GM18951 (cell line): ENCODE results near the gene HSP90AB1.

Experiments
- POLR2A ChIP-seq: IDR thresholded peaks from 4 replicates; pipeline ENCODE4 v1.6.1; 2011; ENCODE audit warnings: mild to moderate bottlenecking; ENCODE audit not compliant: insufficient read length, insufficient read depth; ENCODE audit errors: extremely low read depth
- in situ Hi-C: fragments of 300-500 bp; cut with MboI; formaldehyde crosslinking; loops from one replicate; pipeline ENCODE4 v1.12.0; 2022; ENCODE audit warnings: low sequenced_read_pairs, mixed read lengths, inconsistent platforms; ENCODE audit not compliant: unreplicated experiment

The HSP90AB1 gene

DNA sequence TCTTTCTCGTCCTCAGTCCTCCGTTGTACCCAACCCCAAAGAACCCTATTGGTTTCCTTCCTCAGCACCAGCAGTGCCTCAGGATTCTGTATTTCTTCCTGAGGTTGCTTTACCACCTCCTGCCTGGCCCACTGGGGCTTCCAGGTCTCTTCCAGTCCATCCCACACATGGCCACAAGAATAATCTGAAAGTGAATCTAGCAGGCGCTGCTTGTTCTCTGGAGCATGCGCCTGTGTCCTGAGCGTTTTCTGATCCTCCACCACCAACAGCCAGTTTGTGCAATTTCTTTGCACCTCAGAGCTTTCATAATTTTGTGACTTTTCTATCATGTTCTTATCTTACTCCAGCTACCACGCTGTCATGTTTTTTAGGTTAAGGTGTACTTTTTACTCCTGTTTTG lies 11.6 kb upstream of the HSP90AB1 start:
- in situ Hi-C loops, result loop anchor here (5.0 kb wide), 1 partner anchor 63 kb away; no protein-coding TSS in a partner anchor
- no peak for TF ChIP-seq POLR2A

DNA sequence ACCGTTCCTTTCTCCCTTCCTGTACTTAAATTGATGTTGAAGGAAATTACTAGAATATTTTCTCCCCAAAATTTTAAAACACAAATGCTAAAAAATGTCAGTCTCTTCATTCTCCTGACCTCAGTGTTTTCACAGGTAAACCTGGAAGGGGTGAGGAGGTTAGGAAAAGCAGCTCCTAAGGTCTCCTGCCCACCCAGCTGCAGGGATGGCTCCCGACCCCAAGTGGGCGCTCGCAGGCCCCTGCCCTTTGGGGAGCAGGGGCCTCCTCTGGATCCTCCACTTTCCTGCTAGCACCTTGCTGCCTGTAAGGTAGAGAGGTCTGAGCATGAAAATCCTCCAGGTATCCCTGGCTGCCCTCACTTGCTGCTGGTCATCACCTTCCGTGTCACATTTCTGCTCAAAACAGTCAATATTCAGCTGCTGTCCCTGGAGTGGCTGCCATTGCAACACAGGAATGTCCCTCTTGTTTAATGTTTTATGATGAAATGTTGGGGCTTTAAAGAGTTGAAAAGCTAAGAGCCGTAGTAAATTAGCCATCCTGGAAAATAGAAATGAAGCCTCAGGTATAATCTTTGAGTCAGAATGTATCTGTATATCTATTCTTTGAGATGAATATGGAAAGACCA lies 10.9 kb upstream of the HSP90AB1 start:
- in situ Hi-C loops, result loop anchor here (5.0 kb wide), 1 partner anchor 64 kb away; no protein-coding TSS in a partner anchor
- no peak for TF ChIP-seq POLR2A

DNA sequence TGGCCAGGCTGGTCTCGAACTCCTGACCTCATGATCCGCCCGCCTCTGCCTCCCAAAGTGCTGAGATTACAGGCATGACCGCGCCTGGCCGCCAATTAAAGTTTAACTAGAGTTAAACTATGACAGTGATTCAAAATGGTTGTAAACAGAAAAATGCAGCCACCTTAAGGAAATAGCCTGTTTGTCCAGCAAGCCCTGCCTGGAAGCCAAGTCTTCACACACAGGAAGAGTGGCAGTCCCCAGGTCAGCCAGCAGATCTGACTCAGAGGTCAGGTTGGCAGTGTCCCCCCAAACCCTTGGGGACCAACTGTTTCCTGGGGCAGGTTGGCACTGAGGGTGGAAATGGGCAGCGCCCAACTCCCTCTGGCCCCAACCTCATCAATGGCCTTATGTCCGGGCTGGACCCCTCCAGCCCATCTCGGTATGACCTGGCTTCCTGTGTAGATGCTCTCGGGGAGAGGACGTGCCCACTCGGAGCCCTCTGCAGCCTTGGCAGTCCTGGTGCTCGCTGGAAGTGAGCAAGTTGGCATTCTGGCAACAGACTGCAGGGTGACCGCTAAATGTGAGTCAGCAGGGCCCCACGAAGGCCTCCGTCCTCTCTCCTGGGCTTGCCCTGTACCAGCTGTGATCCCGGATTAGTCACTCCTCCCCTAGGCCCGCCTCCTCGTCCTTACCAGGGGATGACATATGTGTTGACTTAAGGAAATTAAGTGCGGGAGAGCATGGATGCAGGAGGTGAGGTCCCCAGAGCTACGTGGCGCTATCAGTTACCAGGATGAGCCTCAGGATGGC lies 9.7 kb upstream of the HSP90AB1 start:
- in situ Hi-C loops, result loop anchor here (5.0 kb wide), 1 partner anchor 65 kb away; no protein-coding TSS in a partner anchor
- no peak for TF ChIP-seq POLR2A

DNA sequence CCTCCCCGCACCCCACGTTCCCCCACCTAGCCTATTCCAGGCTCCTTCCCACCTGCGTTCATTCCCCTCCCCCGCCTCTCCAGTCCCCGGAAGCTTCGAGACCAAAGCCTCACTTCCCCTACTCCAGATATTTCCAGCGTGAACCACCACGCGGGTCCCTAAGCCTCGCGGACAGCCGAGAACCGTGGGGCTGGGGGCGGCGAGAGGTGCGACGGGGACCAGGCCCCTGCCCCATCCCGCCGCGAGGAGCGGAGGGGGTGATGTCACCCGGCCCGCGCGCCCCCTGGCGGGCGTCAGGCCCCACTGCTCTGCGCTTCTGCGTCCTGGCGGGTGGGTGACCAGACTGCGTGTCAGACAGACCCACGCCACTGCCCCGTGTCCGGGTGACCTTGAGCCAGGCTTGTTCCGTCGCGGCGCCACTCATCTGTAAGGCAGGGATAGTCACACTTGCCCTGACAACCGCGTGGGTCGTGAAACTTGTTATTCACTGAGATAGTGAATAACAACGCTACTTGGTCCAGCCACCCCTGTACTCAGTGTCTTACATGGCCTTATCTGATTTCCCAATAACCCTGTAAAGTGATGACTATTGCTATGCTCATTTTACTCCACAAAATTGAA lies 9.0 kb upstream of the HSP90AB1 start:
- TF ChIP-seq POLR2A, result peak; percentile 55
- in situ Hi-C loops, result loop anchor here (5.0 kb wide), 1 partner anchor 66 kb away; no protein-coding TSS in a partner anchor

DNA sequence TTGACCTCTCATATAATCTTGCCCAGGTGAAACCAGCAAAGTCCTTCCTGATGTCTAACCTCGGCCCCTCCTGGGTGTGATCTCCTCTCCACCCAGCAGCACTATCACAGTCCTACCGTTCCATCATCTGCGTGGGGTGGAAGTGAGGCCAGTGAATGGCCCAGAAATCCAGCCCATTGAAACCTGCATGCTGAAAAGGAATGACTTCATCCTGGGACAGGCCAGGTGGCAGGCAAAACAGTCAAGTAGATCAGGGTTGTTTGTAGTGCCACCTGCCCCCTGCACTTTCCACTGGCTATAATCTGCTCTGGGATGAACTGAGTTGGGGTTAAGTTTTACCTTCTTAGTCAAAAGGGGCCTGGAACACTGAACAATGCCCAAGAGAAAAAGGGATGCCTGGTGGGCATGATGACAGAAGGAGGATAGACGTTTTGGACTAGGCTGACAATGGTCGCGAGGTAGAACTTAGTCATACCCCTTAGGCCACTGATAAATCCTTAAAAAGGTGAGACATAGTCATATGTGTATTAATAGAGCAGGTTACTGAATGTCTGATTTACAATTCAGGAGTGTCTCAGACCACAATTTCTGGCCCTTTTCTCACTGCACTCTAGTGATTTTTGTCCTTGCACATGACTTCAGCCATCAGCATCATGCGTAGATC lies 8.1 kb upstream of the HSP90AB1 start:
- no peak for TF ChIP-seq POLR2A
- in situ Hi-C loops, result loop anchor here (5.0 kb wide), 1 partner anchor 67 kb away; no protein-coding TSS in a partner anchor

DNA sequence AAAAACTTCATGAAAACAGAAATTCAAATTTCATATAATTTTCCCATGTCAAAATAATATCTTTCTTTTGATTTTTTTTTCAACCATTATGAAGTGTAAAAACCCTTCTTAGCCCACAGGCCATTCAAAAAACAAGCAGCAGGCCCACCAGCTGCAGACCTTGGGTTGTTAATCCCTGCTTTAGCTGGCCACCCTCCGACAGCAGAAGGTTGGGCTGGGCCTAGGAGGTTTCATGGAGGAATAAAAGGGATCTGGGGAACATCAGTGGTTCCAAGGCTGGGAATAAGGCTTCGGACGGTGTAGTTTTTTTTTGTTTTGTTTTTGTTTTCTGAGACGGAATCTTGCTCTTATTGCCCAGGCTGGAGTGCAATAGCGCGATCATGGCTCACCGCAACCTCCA lies 3.6 kb upstream of the HSP90AB1 start:
- in situ Hi-C loops, result no loop called here
- no peak for TF ChIP-seq POLR2A

DNA sequence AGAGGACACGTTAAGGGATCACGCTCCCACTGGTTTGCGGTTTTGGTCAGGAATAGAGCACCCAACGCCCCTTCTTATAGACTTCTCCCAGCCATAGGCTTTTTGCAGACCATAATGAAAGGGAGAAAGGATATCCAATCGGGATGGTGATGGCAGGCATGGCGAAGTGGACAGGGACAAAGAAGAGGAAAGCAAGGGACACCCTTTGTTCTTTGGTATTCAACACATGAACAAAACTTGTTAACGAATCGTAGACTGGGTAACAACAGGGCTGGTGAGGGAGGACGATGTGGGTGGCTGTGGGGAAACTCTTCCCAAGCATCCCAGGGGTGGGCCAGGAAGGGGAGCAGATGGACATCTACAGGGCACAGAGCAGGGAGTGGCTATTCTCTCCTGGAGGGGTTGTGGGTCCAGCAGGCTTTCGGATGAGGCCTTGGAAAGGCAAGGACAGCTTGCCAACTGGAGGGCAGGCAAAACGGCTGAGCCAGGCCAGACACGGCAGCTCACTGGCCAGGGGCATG lies 1.4 kb upstream of the HSP90AB1 start:
- in situ Hi-C loops, result no loop called here
- no peak for TF ChIP-seq POLR2A

DNA sequence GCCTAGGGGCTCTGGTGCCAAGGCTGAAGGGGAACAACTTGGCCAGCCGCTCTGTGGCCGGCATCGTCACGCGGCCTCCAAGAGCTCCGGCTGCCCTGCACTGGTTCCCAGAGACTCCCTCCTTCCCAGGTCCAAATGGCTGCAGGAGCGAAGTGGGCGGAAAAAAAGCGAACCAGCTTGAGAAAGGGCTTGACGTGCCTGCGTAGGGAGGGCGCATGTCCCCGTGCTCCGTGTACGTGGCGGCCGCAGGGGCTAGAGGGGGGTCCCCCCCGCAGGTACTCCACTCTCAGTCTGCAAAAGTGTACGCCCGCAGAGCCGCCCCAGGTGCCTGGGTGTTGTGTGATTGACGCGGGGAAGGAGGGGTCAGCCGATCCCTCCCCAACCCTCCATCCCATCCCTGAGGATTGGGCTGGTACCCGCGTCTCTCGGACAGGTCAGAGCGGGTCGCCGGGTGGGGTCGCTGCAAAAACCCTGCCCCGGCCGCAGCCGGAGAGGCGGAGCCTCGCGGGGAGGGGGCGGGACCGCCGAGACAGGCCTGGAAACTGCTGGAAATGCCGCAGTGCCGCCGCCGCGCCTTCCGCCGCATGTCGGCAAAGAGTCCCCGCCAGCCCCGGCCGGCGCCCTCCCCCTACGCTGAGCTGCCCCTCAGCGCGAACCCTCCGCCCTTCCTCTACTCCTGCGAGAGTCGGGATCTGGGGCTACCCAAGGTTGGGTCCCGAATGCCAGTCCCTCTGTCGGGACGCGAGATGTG lies 814 bp upstream of the HSP90AB1 start:
- in situ Hi-C loops, result no loop called here
- TF ChIP-seq POLR2A, result peak; percentile 50

DNA sequence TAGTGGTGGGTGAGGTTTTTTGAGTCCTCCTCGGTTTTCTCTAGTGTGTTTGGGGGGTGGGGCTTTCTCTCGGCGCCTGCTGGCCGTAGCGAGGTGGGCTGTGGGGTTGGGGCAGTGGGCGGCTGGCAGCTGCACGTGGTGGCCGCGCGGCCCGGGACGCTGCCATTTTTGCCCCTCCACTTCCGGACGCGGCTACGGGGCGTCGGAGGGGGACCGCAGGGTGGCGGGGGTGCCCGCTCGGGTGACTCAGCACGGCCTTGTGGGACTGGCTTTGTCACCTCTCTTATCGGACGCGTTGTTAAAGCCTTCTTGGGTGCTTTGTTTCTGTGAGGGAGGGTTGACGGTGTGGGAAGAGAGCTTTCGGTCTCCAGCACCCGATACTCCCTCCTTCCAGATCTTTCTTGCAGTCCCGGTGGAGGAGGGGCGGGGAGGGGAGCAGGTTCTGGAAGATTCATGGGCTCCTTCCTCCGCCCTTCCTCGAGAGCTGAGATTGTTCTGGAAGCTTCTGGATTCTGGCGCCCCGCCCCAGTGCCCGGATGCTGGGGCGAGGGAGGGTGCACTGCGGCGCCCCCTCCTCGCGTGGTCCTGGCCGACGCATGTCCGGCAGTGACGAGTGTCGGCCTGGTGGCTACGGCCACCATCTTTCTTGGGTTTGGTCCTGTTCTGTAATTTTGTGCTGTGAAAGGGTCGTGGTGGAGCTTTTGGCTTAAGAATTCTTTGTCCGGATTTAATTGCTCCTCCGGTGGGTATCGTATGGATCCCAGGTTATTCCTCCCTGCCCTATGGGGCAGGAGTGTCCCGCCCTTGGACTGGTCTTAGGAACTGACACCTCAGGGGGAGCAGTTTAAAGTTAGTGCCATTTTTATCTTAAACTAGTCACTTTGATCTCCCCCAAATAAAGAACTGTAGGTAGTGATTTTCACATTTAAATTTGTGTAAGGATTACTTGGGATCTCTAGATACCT lies 719 bp downstream of the HSP90AB1 start:
- in situ Hi-C loops, result no loop called here
- no peak for TF ChIP-seq POLR2A

DNA sequence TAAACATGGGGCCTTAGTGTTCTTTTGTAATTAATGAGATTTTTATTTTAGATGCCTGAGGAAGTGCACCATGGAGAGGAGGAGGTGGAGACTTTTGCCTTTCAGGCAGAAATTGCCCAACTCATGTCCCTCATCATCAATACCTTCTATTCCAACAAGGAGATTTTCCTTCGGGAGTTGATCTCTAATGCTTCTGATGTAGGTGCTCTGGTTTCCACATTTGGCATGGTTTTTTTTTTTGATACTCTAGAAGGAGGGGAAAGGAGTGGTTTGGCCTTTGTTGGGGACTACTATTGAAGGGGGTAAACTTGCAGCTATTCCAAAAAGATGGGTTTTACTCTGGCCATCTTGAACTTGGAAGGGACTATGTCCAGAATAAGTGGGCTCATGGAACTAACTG lies 1.7 kb downstream of the HSP90AB1 start:
- TF ChIP-seq POLR2A, result no peak
- in situ Hi-C loops, result no loop called here

DNA sequence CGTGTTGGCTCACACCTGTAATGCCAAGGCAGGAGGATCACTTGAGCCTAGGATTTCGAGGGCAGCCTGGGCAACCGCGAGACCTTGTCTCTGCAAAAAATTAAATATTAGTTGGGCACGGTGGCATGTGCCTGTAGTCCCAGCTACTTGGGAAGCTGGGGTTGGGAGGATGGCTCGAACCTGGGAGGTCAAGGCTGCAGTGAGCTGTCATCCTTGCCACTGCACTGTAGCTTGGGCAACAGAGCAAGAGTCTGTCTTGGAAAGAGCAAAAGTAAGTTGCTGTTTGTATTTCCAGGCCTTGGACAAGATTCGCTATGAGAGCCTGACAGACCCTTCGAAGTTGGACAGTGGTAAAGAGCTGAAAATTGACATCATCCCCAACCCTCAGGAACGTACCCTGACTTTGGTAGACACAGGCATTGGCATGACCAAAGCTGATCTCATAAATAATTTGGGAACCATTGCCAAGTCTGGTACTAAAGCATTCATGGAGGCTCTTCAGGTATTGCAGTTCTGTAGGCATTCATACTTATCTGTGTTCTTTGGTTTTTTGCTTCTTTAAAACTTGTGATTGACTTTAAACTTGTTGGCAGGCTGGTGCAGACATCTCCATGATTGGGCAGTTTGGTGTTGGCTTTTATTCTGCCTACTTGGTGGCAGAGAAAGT lies 2.3 kb downstream of the HSP90AB1 start:
- in situ Hi-C loops, result no loop called here
- TF ChIP-seq POLR2A, result no peak
